ENCODE data around the gene PHKB. TPM values are rescaled to one million over a fixed set of nuclear protein-coding genes. Genes with fewer than 3 reads are reported as not detected.
A peak's percentile ranks its signal among the peaks of the same experiment; 100 is the strongest.
"Not testable (repeated sequence)": the region's sequence is repeated elsewhere in the genome, so short reads cannot be mapped to it uniquely, and the experiment has no call there.

PHKB gene
- total RNA-seq, 1 experiment from 2014 or later = 47.6 TPM

DNA sequence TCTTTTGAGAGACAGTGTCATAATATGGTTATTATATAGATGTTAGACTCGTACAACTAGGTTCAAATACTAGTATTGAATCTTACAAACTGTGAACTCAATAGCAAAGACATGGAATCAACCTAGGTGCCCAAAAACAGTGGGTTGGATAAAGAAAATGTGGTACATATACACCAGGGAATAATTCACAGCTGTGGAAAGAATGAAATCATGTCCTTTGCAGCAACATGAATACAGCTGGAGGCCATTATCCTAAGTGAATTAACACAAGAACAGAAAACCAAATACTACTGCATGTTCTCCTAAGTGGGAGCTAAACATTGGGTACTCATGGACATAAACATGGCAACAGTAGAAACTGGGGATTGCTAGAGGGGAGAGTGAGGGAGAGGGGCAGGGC is 8.1 kb downstream of the PHKB start:
- DNase-seq (ENCODE audit: low read depth) = no peak

DNA sequence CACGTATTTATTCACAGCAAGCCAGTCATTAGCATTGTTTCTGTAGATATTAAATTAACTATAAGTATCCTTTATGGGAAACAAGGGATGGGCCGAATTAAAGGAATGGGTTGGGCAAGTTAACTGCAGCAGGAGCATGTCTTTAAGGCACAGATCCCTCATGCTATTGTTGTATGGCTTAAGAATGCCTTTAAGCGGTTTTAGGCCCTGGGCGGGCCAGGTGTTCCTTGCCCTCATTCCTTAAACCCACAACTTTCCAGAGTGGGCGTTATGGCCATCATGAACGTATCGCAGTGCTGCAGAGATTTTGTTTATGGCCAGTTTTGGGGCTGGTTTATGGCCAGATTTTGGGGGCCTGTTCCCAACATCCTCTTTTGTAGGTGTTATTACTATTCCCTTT is 9.1 kb downstream of the PHKB start:
- DNase-seq (ENCODE audit: low read depth) = no peak

DNA sequence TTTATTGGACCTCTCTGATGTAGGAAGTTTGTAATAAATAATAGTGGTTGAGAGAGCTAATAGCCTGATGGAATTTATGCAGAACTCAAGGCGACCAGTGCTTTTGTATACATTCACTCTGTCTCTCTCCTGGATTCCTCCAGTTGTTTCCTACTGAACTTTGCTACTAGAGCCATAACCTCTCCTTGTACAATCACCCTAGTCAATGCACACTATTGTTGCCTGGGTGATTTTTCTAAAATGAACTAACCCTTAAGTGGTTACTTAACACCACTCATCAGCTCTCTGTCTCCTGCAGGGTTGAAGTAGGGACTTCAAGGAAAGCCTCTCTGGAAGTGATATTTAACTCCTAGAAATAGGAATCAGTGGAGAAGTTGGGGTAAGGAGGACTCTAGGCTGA is 9.7 kb downstream of the PHKB start:
- no peak for DNase-seq (ENCODE audit: low read depth)

DNA sequence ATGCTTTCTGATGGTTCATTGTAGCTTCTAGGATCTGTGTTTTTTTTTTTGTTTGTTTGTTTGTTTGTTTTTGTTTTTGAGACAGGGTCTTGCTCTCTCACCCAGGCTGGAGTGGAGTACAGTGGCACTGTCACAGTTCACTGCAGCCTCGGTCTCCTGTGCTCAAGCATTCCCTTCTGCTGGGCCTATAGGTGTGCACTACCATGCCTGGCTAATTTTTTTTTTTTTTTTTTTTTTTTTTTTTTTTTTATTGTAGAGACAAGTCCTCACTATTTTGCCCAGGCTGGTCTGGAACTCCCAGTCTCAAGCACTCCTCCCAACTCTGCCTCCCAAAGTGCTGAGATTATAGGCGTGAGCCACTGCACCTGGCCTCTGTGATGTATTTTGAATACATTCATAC is 11.9 kb downstream of the PHKB start:
- not testable (repeated sequence) for DNase-seq (ENCODE audit: low read depth)

DNA sequence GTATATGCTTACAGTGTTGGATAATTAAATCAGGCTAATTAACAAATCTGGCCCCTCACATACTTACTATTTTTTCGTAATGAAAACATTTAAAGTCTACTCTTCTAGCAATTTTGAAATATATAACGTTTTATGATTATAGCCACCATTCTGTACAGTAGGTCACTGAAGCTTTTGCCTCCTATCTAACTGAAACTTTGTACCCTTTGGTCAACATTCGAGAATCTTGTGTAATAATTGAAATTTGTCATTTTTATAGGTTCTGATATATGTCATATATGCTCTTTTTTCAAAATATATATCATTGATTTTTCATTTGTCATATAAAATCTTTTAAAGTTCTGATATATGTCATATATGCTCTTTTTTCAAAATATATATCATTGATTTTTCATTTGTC is 12.7 kb downstream of the PHKB start:
- no peak for DNase-seq (ENCODE audit: low read depth)

DNA sequence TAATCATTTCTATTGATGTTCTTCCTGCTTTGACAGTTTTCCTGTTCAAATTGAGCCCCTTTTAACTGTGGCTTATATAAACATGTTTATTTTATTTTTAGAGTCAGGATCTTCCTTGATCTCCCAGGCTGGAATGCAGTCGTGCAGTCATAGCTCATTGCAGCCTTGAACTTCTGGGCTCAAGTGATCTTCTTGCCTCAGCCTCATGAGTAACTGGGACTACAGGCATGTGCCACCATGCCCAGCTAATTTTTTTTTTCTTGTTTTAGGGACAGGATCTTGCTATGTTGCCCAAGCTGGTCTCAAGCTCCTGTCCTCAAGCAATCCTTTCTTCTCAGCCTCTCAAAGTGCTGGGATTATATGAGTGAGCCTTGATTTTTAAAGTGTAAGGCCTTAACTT is 14.7 kb downstream of the PHKB start:
- no peak for DNase-seq (ENCODE audit: low read depth)

DNA sequence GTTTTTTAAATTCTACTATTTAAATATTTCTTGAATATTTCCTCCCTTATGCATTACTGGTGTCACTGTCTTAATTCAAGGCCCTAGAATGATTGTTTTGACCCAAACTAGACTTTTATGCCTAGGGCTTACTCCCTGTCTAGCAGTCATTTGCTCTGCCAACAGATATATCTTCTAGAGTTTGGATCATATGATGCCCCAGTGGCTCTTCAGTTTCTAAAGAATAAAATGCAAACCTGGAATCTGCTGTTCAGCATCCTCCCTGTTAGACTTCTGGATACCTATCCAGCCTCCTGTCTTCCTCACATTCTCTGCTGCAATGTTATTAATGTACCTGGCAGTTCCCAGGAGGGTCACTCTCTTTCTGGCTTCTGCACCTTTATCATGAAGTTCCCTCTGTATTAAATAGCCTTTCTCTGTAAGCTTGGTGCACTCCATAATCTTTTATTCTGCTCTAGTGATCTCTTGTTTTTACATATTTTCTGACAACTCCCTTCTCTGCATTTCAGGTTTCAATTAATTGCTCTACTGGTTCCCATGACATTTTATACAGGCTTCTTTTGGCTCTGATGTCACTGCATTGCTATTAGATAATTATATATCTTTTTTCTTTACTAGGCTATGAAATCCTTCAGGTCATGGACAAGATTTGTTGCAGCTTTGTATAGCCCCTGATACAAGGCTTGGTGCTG is 15.7 kb downstream of the PHKB start:
- DNase-seq (ENCODE audit: low read depth) = no peak

DNA sequence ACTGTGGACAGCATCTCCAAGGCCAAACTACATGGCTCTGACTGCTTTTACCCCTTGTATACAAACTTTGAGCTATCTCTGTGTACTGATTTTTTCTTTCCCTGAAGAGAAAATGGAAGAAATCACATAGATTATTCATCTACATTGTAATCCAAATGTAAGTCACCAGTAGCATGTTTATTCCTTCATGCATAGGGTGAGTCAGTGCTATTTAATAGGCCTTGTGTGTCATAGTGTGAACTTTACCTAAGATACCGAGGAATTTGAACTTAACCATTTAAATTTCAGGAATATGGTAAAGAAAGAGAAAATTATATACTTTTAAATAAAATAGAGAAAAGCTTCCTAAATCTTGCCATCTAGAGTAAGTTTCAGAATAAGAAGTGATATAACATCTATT is 16.5 kb downstream of the PHKB start:
- peak; percentile 39 for DNase-seq (ENCODE audit: low read depth)

DNA sequence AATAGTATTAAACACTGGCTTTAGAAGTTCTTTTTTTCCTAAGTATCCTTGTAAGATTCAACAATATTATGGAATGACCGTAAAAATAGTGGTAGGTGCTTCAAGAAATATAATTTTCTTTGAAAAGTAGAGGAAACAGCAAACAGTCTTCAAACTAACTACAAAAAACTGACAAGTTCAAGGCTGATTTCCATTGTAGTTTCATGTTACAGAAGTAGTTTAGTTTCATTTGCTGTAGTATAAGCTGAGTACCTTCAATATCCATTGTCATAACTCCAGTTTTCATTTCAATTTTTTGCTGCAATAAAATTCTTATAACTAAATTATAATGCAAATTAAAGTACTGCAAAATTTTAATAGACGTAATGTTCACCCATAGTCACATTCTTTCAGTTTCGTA is 19.3 kb downstream of the PHKB start:
- DNase-seq (ENCODE audit: low read depth) = no peak

DNA sequence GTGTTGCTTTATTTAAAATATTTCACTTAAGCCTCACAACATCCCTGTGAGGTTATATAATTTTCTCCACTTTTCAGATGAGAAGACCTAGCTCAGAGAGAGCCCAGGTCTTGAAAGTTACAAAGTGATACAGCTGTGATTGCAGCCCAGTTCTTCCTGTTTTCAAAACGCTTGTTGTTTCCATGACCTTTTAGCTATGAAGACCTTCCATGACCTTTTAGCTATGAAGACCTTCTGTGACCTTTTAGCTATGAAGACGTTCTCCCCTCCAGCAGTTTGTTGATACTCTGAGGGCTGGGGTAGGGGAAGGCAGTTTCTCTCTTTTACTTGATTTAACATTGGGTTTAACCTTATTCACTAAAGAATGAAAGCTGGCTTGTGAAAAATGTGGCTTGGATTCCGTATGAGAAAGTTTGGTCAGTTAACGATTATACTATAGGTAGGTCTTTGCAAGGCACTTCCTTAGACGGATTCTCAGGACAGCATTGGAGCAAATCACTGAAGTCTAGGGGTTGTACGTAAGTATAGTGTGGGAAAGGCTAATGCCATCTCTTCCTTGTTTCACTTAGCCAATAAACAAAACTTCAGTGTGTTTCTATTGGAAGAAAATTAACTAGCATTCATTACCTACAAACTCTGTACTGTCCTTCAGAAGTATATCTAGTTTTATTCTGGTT is 20.7 kb downstream of the PHKB start:
- no peak for DNase-seq (ENCODE audit: low read depth)

DNA sequence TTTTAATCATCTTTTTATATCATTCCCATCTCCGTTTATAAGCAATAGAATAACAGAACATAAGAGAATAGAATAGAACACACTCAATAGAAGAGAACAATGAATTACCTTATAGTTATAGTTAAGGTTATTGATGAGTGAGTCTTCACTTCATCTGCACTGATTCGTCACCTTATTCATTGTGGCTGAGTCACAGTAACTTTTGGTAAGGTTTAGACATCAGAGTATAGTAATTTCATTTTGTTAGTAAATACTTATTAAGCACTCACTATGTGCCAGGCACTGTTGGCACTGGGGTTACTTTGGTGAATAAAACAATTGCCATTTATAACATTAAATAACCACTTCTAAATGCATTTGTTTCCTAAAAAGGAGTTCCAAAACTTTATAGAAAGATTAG is 22.5 kb downstream of the PHKB start:
- no peak for DNase-seq (ENCODE audit: low read depth)

DNA sequence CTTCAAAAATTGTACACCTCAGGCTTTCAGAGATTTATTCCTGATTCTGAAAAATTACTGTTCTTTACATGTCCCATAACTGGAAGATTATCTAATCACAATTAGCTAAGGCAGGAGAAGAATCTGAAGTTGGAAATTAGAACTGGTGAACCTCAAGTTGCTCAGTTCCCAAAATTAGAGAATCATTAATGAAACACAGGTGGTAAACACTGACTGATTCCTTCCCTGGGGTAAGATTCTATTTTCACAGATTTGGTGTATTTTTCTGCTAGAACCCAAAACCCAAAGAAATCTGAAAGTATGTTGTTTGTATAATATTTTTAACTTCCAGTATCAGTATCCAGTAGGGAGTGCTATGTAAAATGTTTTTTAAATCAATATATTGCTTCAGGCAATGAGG is 25.7 kb downstream of the PHKB start:
- DNase-seq (ENCODE audit: low read depth) = no peak

DNA sequence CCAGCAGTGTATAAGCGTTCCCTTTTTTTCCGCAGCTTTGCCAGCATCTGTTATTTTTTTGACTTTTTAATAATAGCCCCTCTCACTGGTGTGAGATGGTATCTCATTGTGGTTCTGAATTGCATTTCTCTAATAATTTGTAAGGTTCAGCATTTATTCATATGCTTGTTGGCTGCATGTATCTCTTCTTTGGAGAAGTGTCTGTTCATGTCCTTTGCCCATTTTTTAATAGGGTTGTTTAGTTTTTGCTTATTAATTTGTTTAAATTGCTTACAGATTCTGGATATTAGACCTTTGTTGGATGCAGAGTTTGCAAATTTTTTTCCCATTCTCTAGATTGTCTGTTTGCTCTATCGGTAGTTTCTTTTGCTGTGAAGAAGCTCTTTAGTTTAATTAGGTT is 26.9 kb downstream of the PHKB start:
- DNase-seq (ENCODE audit: low read depth) = no peak

DNA sequence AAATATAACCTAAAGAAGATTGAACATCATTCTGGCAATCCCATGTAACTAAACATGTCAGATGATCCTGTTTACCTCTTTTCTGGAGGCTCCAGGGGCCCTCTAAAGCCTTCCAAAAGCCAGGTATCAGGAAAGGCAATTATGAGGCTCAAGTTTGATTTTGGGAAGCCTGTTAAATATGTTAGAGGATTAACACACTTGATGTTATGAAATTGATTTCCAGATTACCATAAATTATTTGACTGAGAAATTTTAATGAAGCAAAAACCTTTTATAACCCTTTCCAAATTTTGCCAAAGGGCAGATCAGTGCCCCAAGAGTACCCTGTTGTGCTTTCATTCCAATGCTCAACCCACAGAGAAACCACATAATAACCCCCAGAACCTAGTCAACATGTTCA is 29.3 kb downstream of the PHKB start:
- DNase-seq (ENCODE audit: low read depth) = no peak

DNA sequence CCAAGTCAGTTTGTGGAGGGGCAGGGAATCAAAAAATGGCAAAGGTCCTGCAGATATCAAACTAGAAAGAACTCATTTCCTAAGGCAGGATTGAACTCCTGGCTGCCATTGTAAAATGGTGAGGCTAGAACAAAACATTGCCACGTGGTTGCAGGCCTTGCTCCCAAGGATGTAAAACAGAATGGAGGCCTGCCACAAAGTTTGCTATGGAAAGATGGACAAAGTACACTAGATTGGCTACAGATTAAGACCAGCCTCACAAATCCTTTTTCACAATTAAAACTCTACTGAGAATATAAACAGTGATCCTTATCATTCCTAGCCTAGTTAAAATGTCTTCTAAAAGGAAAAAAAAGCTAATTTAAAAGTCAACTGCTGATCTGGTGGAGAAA is 30.9 kb downstream of the PHKB start:
- no peak for DNase-seq (ENCODE audit: low read depth)

DNA sequence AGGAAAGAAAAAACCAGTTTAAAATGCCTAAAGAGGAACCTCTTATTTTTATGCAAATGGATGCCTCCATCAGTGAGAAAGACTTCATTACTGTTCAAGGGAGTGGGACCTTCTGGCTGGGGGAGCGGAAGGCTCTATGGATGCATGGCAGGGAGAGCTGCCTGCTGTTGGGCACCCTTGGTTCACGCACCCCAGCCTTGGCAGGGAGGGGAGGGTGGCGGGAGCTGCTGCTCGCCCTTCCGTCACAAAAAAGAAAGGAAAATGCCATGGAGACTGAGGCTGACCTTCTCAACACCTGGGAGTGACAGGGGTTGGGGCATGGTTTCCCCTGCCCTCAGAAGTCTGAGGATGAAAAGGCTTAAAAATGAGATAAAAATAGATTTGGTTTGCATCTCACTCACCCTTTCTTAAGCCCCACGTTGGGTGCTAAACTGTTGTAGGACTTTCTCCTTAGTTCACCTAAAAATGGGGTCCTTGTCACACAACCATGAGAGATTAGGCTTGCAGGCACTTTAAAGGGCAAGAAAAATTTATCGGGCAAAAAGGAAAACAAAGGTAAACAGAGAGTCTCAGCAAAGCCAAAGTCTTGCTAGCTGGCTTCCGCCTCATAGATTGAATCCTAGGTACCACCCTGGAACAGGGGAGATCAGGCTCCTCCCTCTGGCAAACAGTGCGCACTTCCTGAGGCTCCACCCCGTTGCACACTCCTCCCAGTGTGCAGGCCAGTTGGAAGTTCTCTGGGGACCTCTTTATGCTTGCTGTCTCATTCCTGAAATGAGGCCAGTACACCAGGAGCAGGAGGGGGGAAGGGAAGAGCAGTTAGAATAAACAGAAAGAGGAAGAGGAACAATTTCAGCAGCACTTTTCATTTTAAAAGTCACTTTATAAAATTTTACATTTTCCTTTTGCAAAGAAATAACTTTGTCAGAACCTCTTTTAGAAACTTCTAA is 31.6 kb downstream of the PHKB start:
- no peak for DNase-seq (ENCODE audit: low read depth)

DNA sequence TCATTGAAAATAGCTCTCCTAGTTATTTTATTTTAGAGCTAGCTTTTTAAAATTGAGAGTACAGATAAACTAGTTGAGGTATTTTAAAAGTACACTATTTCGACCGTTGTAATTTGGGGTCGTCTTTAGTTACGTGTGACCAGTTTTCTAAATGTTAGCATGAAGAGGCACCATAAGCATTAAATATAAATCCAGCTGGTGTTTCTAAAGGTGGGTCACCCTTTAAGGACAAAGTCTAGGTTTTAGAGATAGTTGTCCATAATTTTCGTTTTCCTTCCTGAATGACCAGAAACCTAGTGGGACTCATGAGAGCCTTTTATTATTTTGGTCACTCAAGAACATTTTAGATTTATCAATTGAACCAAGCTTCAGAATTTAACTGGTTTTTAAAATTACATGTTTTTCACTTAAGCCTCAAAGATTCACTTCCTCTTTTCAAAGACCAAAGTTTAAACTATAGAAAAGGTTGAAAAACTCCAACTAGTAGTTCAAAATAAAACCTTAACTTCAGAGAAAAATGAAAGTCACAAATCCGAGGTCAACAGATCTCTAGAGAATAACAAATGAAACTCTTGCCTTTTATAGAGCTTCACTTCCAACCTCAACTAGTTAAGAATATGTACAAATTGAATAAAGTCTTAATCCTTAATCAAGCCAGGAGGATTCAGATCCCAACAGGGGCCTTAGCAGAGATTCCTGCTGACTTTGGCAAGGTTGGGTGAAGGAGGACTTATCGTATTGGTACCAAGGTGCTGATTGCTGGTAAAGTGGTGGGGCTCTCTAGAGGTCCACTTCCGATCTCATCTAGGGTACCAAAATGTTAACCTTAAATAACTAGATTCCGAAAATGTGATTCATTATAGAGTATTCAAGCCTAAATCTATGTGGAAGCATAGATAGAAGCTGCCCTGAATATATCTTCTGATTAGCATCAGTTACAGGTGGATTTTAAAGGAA is 32.5 kb downstream of the PHKB start:
- DNase-seq (ENCODE audit: low read depth) = no peak

DNA sequence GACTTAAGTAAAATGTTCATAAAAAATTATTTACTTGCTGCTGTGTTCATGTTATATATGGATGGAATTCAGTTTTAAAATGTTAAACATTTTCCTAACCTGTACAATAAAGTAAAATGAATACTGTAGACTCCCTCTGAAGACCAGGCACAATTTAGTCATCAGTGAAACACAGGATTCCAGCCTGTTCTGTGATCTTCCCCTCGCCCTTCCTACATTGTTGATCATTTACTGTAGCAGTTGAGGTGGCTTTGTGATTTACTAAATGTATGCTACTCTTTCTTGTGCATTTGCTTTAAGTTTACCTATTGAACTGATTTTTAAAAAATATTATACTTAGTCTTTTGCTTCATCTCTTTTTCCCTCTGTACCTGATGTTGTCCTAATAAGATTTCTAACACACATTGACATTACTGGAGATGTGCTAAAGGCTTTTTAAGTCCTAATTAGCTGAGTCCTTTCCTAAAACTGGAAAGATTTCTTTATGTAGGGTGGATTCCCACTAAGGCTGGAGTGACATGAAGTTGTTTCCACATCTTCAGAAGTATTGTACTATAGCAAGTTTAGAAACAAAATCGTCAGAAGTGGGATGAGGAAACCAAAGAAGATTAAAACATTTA is 38.1 kb downstream of the PHKB start:
- no peak for DNase-seq (ENCODE audit: low read depth)

DNA sequence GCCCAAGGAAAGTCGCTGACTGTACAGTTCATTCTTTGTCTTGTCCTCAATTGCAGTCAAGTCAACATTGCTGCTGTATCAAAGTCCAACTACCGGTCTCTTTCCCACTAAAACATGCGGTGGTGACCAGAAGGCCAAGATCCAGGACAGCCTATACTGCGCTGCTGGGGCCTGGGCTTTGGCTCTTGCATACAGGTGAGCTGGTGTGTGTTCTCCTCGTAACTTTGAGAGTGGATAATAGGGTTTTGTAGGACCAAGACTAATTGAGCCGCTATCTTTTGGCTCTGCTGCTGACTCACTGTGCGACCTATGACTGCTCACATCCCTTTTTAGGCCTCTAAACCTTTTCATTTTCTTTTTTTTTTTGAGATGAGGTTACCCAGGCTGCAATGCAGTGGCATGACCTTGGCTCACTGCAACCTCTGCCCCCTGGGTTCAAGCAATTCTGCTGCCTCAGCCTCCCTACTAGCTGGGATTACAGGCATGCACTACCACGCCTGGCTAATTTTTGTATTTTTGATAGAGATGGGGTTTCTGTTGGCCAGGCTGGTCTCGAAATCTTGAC is 38.7 kb downstream of the PHKB start:
- DNase-seq (ENCODE audit: low read depth) = no peak

DNA sequence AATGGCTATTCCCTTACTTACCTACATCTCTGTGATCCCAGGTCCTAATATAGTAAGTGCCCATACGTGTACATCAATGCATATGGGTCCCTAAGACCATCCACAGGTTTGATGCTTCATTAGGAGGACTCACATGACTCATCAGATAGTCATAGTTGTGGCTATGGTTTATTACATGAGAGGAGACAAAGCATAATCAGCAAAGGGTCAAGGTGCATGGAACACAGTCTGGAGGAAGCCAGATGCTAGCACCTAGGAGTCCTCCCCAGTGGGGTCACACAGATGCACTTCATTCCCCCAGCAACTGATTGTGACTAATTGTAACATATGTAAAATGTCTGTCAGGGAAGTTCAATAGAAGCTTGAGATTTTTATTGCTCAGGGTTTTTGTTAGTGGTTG is 42.8 kb downstream of the PHKB start:
- DNase-seq (ENCODE audit: low read depth) = peak; percentile 81

DNA sequence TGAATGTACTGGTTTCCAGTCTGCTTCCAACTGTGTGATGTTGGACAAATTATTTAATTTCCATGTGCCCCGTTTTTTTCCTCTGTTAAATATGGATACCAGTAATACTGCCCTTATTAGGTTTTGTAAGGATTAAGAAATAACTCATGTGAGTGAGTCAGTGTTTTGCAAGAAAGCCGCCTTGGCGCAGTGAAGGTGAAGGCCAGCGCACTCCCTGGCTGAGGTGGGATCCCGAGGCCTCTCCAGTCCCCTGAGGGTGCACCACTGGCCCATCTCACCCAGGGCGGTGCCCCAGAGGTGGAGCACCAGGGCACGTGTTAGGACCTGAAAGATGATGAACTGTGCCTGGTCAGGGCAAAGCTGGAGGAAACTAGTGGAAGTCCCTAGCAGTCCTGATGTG is 43.5 kb downstream of the PHKB start:
- no peak for DNase-seq (ENCODE audit: low read depth)

Measured in RPMI7951 (cell line).